A549 (cell line): ENCODE data around the gene HUNK. TPM values are rescaled to one million over a fixed set of nuclear protein-coding genes. Genes with fewer than 3 reads are reported as not detected.

Experiments
- ATAC-seq, 2 experiments: fragments of 200-7000 bp in 1 of 2; fragments of >200 bp in 1 of 2; cut with Nextera tagmentation in 1 of 2; cut with Tn5 transposase in 1 of 2; 3 replicates each; pipeline versions ENCODE4 v1.8.0 to v1.9.1; 2018 to 2020; ENCODE audit warnings: mild to moderate bottlenecking in 1 of 2, moderate library complexity in 1 of 2
- CTCF ChIA-PET: fragments of 300-600 bp; sonication (Branson Sonifier 250); formaldehyde crosslinking; extraction: SDS; loops from one replicate; lab custom pipeline; 2021; ENCODE audit warnings: antibody characterized with exemption, inconsistent platforms; lab: Yijun Ruan, JAX
- POLR2A ChIA-PET: fragments of 350-600 bp; formaldehyde crosslinking; extraction: SDS; loops from one replicate; lab custom pipeline; 2021; ENCODE audit warnings: antibody characterized with exemption, inconsistent platforms; lab: Yijun Ruan, JAX
- DNase-seq, 2 experiments: peaks; one replicate each; pipeline versions ENCODE4 v3.0.0 to v3.0.0-alpha.2; 2011 to 2016; ENCODE audit warnings: low read depth in 1 of 2, low spot score in 1 of 2
- FAIRE-seq: peaks from 2 replicates; lab custom pipeline; 2011; peaks lifted over from hg19 to GRCh38; lab: Jason Lieb, UNC
- H3K27ac ChIP-seq, 2 experiments: fragments of >200 bp; sonication (Bioruptor Twin); formaldehyde crosslinking; 3 replicates each; pipeline ENCODE4 v1.5.1; 2016 to 2017
- H3K4me1 ChIP-seq: fragments of >200 bp; sonication (Bioruptor Twin); formaldehyde crosslinking; 3 replicates; pipeline ENCODE4 v1.6.1; 2016
- H3K4me2 ChIP-seq: fragments of >200 bp; sonication (Bioruptor Twin); formaldehyde crosslinking; 3 replicates; pipeline ENCODE4 v1.6.1; 2016
- H3K4me3 ChIP-seq: fragments of >200 bp; sonication (Bioruptor Twin); formaldehyde crosslinking; 3 replicates; pipeline ENCODE4 v1.5.1; 2016
- H3K9me3 ChIP-seq: fragments of >200 bp; sonication (Bioruptor Twin); formaldehyde crosslinking; 3 replicates; pipeline ENCODE4 v1.6.1; 2016
- BHLHE40 ChIP-seq: IDR thresholded peaks from 2 replicates; pipeline ENCODE4 v1.6.1; 2012; ENCODE audit warnings: low read depth, low read length, inconsistent platforms
- ELK1 ChIP-seq: fragments of 150-350 bp; IDR thresholded peaks from 2 replicates; pipeline ENCODE4 v1.6.1; 2014; ENCODE audit warnings: low read depth, mild to moderate bottlenecking, low read length
- ESRRA ChIP-seq: fragments of 150-350 bp; IDR thresholded peaks from 2 replicates; pipeline ENCODE4 v1.6.1; 2014; ENCODE audit warnings: mild to moderate bottlenecking, low read length, borderline replicate concordance
- FOSB ChIP-seq: fragments of 250-450 bp; sonication (Bioruptor Pico); IDR thresholded peaks from 2 replicates; pipeline ENCODE4 v1.5.0; 2020; ENCODE audit warnings: mild to moderate bottlenecking, moderate library complexity
- KDM5A ChIP-seq: fragments of 200-600 bp; sonication (generic); IDR thresholded peaks from 2 replicates; pipeline ENCODE4 v1.6.1; 2016; ENCODE audit warnings: antibody characterized with exemption, mild to moderate bottlenecking
- MAX ChIP-seq: IDR thresholded peaks from 2 replicates; pipeline ENCODE4 v1.6.1; 2012
- MYC ChIP-seq: IDR thresholded peaks from 2 replicates; pipeline ENCODE4 v1.6.1; 2012; ENCODE audit warnings: mild to moderate bottlenecking, inconsistent platforms, low read length, improper control_type of control experiment, borderline replicate concordance
- POLR2AphosphoS2 ChIP-seq: conservative IDR thresholded peaks from 2 replicates; pipeline ENCODE4 v1.6.1; 2012; ENCODE audit warnings: low read length, improper control_type of control experiment, inconsistent platforms
- RARB ChIP-seq: fragments of 250-450 bp; sonication (Bioruptor Pico); IDR thresholded peaks from 2 replicates; pipeline ENCODE4 v1.8.0; 2021; ENCODE audit warnings: mild to moderate bottlenecking, moderate library complexity
- RFX5 ChIP-seq: fragments of 450-650 bp; IDR thresholded peaks from 2 replicates; pipeline ENCODE4 v1.7.1; 2014; ENCODE audit warnings: antibody characterized with exemption, mild to moderate bottlenecking, moderate library complexity
- RNF2 ChIP-seq: fragments of 200-600 bp; sonication (generic); IDR thresholded peaks from 2 replicates; pipeline ENCODE4 v1.6.1; 2016; ENCODE audit warnings: low read depth, mild to moderate bottlenecking, antibody characterized with exemption, moderate library complexity, borderline replicate concordance
- TFCP2L1 ChIP-seq: fragments of 250-450 bp; sonication (Bioruptor Pico); IDR thresholded peaks from 2 replicates; pipeline ENCODE4 v1.5.0; 2021; ENCODE audit warnings: mild to moderate bottlenecking
- ZNF302 ChIP-seq: fragments of 250-450 bp; sonication (Bioruptor Pico); IDR thresholded peaks from 2 replicates; pipeline ENCODE4 v1.9.0; 2021; ENCODE audit warnings: inconsistent platforms, mild to moderate bottlenecking, moderate library complexity
- WGBS: methylation state at CpG from one replicate; pipeline ENCODE4 v1.1.6; 2017; ENCODE audit errors: missing lambda C conversion rate; 5-methylcytosine and 5-hydroxymethylcytosine counted together
- polyA plus RNA-seq, 4 experiments: library from polyadenylated mRNA; depleted of rRNA in 3 of 4; stranded (reverse); fragments of >200 nt; fragmentation: RNase III in 1 of 4; extraction: RNeasy Plus Mini Kit Qiagen cat#74134 plus additional on column Dnase treatment in 1 of 4; gene quantifications; 2 replicates in 3 of 4; 3 replicates in 1 of 4; pipeline ENCODE4 v1.2.3, GENCODE V29; 2011 to 2017

The HUNK gene
- polyA plus RNA-seq, 2 of the 4 experiments (the other 2 are of a cell fraction) = 0.44 to 0.52 TPM

- no peak for TF ChIP-seq RFX5
- no peak for TF ChIP-seq RNF2
- TF ChIP-seq BHLHE40 = no peak
- no peak for TF ChIP-seq KDM5A
- TF ChIP-seq TFCP2L1 = no peak
- no peak for TF ChIP-seq MAX
- no peak for TF ChIP-seq RARB (CRISPR knock-in tag)
- no peak for TF ChIP-seq FOSB (CRISPR knock-in tag)
- FAIRE-seq (no peak), ATAC-seq (no peak), DNase-seq (no peak)
- 28% methylated on average over 5 of the region's 5 CpGs for WGBS
- H3K9me3 ChIP-seq = no peaks in the 10 kb centered on the region
- H3K4me1 ChIP-seq = no peaks in the 10 kb centered on the region
- no peak overlapping the region for H3K27ac ChIP-seq
- ChIA-PET CTCF (no interaction called here), POLR2A (no interaction called here)
- H3K4me3 ChIP-seq = no peak overlapping the region
- H3K4me2 ChIP-seq = no peak overlapping the region
Observed at GRCh38 chr21:32046191-32046590, 173.4 kb downstream of the HUNK start.

DNA sequence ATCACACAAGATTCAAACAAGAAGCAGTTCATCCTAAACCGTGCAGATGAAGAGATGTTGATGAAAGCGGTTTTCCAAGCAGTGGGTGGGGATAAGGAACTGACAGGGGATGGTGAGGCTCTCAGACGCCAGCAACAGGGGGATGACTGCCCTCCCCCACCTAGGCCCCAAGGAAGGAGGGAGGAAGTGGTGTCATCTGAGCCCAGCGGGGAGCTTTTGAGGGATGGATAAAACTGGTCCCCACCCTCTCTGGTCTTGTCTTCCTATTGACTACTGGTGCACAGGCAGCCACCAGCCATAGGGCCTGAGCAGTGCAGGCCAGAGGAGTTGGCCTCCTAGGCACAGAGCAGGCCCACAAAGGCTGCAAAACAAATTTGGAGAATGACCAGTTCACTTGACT is 175.5 kb downstream of the HUNK start:
- no peaks in the 10 kb centered on the region for H3K4me1 ChIP-seq
- POLR2A ChIA-PET = no interaction called here
- H3K4me3 ChIP-seq = no peak overlapping the region
- FAIRE-seq (no peak), DNase-seq (no peak), ATAC-seq (no peak)
- no peak overlapping the region for H3K27ac ChIP-seq
- CTCF ChIA-PET = no interaction called here
- 32% methylated on average over 4 of the region's 4 CpGs for WGBS
- H3K9me3 ChIP-seq = no peaks in the 10 kb centered on the region
- no peak for TF ChIP-seq ESRRA
- no peak for TF ChIP-seq POLR2AphosphoS2
- TF ChIP-seq MAX = no peak
- TF ChIP-seq ZNF302 (CRISPR knock-in tag) = no peak
- TF ChIP-seq MYC = no peak
- TF ChIP-seq ELK1 = no peak
- no peak overlapping the region for H3K4me2 ChIP-seq

Other genes starting within 250 kb of the HUNK start
- 355 and 488 TPM in 2 replicates for gene SOD1, start 213.3 kb upstream of the HUNK start, polyA plus RNA-seq (2011; rRNA removed)
- gene SOD1, start 213.3 kb upstream of the HUNK start, polyA plus RNA-seq (2017; fragmentation: RNase III; extraction: RNeasy Plus Mini Kit Qiagen cat#74134 plus additional on column Dnase treatment) = 551 to 579 TPM (median 577 TPM) in 3 replicates
- 10.4 and 12.9 TPM in 2 replicates for gene SCAF4, start 140.9 kb upstream of the HUNK start, polyA plus RNA-seq (2011; rRNA removed)
- gene SCAF4, start 140.9 kb upstream of the HUNK start, polyA plus RNA-seq (2017; fragmentation: RNase III; extraction: RNeasy Plus Mini Kit Qiagen cat#74134 plus additional on column Dnase treatment) = 15.3 to 16.8 TPM (median 16.6 TPM) in 3 replicates